ENCODE measurements around the gene SEMA4G.

Gene SEMA4G

GRCh38 chr10:100989088-100989487, 19.8 kb downstream of the SEMA4G start:
- no peak for TF ChIP-seq CTCF (IDR thresholded peaks at IDR 0.05; ENCODE audit: extremely low read depth, missing control alignments)

GRCh38 chr10:100993986-100994708, 24.8 kb downstream of the SEMA4G start:
- TF ChIP-seq CTCF (IDR thresholded peaks at IDR 0.05; ENCODE audit: extremely low read depth, missing control alignments), result no peak
- DNase-seq (ENCODE audit: low spot score), result no peak

More at GRCh38 chr10:100989088-100989487, 19.8 kb downstream of the SEMA4G start:
- no peak for DNase-seq (ENCODE audit: low spot score)

GRCh38 chr10:100995181-100995580, 25.9 kb downstream of the SEMA4G start:
- TF ChIP-seq CTCF (IDR thresholded peaks at IDR 0.05; ENCODE audit: extremely low read depth, missing control alignments), result no peak
- DNase-seq (ENCODE audit: low spot score), result no peak

- no peak for TF ChIP-seq CTCF (IDR thresholded peaks at IDR 0.05; ENCODE audit: extremely low read depth, missing control alignments)
- peak; percentile 82 for DNase-seq (ENCODE audit: low spot score)
These were observed 27.5 kb downstream of the SEMA4G start for GRCh38 chr10:100996678-100997359.

GRCh38 chr10:100997360-100998182, 28.3 kb downstream of the SEMA4G start:
- peak; percentile 91 for DNase-seq (ENCODE audit: low spot score)
- peak; percentile 67 for TF ChIP-seq CTCF (IDR thresholded peaks at IDR 0.05; ENCODE audit: extremely low read depth, missing control alignments)

- no peak for TF ChIP-seq CTCF (IDR thresholded peaks at IDR 0.05; ENCODE audit: extremely low read depth, missing control alignments)
These were observed 29.1 kb downstream of the SEMA4G start for GRCh38 chr10:100998183-100998990.

More at GRCh38 chr10:100998183-100998990, 29.1 kb downstream of the SEMA4G start:
- peak; percentile 83 for DNase-seq (ENCODE audit: low spot score)
